GM21528 (cell line): ENCODE data around the gene ANKRD30B.
"Not testable (repeated sequence)": the region's sequence is repeated elsewhere in the genome, so short reads cannot be mapped to it uniquely, and the experiment has no call there.

Source experiments
- ATAC-seq: cut with Tn5 transposase; IDR thresholded peaks from one replicate; pipeline ENCODE4 v1.9.1; 2021; ENCODE audit warnings: mild to moderate bottlenecking, moderate library complexity; ENCODE audit not compliant: unreplicated experiment, low FRiP score

Gene ANKRD30B

GRCh38 chr18:14747513-14748474 is at the start of gene ANKRD30B:
ANKRD30B (plus strand) TSS chr18:14748172; CDS start chr18:14748420, 248 bp downstream.
- no peak for ATAC-seq

- ATAC-seq, result not testable (repeated sequence)
Measured at GRCh38 chr18:14701286-14702040, 46.5 kb upstream of the ANKRD30B start.

GRCh38 chr18:14709761-14710160 is 38.2 kb upstream of the ANKRD30B start:
- ATAC-seq, result not testable (repeated sequence)

- not testable (repeated sequence) for ATAC-seq
Measured at GRCh38 chr18:14721569-14721968, 26.4 kb upstream of the ANKRD30B start.

- not testable (repeated sequence) for ATAC-seq
Measured at GRCh38 chr18:14739056-14739455, 8.9 kb upstream of the ANKRD30B start.

- ATAC-seq, result no peak
Measured at GRCh38 chr18:14746897-14747296, 1.1 kb upstream of the ANKRD30B start.

- ATAC-seq, result no peak
Measured at GRCh38 chr18:14748496-14748895, 524 bp downstream of the ANKRD30B start.

- ATAC-seq, result not testable (repeated sequence)
Measured at GRCh38 chr18:14763566-14763965, 15.6 kb downstream of the ANKRD30B start.

- no peak for ATAC-seq
Measured at GRCh38 chr18:14767474-14767873, 19.5 kb downstream of the ANKRD30B start.

- ATAC-seq, result no peak
Measured at GRCh38 chr18:14768241-14768640, 20.3 kb downstream of the ANKRD30B start.

- no peak for ATAC-seq
Measured at GRCh38 chr18:14769381-14769780, 21.4 kb downstream of the ANKRD30B start.

- ATAC-seq, result no peak
Measured at GRCh38 chr18:14776801-14777200, 28.8 kb downstream of the ANKRD30B start.

GRCh38 chr18:14781671-14782070 is 33.7 kb downstream of the ANKRD30B start:
- ATAC-seq, result no peak

GRCh38 chr18:14784133-14784532 is 36.2 kb downstream of the ANKRD30B start:
- ATAC-seq, result no peak

GRCh38 chr18:14796876-14797275 is 48.9 kb downstream of the ANKRD30B start:
- ATAC-seq, result not testable (repeated sequence)

- ATAC-seq, result not testable (repeated sequence)
Measured at GRCh38 chr18:14797969-14798764, 50.2 kb downstream of the ANKRD30B start.

GRCh38 chr18:14811081-14811480 is 63.1 kb downstream of the ANKRD30B start:
- ATAC-seq, result not testable (repeated sequence)

- not testable (repeated sequence) for ATAC-seq
Measured at GRCh38 chr18:14826972-14827632, 79.1 kb downstream of the ANKRD30B start.

- not testable (repeated sequence) for ATAC-seq
Measured at GRCh38 chr18:14841607-14842006, 93.6 kb downstream of the ANKRD30B start.

GRCh38 chr18:14851533-14851932 is 103.6 kb downstream of the ANKRD30B start:
- not testable (repeated sequence) for ATAC-seq
